ENCODE measurements around the gene BMP6. TPM values are rescaled to one million over a fixed set of nuclear protein-coding genes. Genes with fewer than 3 reads are reported as not detected.
A peak's percentile ranks its signal among the peaks of the same experiment; 100 is the strongest.

The BMP6 gene
- total and polyA plus RNA-seq, 5 donors, result 2.3 to 4.7 (median 3.0) TPM

DNA sequence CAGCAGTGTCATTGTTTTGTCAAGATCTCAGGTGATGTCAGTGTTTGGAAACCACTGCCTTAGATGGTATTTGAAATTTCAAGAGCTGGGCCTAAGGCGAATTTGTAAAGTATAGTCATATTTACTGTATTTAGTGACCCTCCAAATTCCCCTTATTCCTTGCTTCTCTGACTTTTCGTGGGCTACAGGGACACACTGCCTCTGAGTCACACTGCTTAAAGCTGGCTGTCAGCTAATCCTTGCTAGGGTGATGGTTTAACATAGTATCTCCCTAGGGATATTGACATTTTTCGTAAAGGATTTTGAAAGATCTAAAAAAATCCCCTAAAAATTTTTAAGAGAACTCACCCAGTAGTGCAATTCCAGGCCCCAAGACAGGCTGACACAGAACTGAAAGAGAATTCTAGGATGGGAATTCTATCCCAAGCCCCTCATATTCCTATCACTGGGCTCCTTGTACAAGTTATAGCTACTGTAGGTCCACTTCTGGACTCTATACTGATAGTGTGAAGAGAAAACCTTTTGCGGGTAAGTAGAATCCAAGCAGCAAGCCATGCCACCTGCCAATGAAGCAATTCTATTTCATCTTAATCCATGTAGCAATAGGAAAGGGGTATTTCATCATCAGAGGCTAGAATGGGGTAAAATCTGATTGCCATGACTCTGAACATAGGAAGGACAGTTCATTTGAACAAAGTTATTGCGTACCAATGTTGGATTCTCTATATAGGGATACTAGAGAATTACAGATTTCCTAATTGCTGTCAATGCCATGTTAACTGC lies 4.3 kb downstream of the BMP6 start:
- ATAC-seq, result no peak
- no peak overlapping the region for H3K27ac ChIP-seq (ENCODE audit: low read length)
- peaks cover 2% of the 10 kb centered on the region for H3K4me1 ChIP-seq (ENCODE audit: control insufficient read depth, insufficient read depth, low read length)
- no peak overlapping the region for H3K4me3 ChIP-seq (ENCODE audit: low read length)
- DNase-seq, result no peak
- no peaks in the 10 kb centered on the region for H3K27me3 ChIP-seq (ENCODE audit: control insufficient read depth, insufficient read depth)
- 91% methylated on average over 5 of the region's 5 CpGs for WGBS
- no peaks in the 10 kb centered on the region for H3K9me3 ChIP-seq (ENCODE audit: control insufficient read depth, low read length)
- intact Hi-C loops (cut with DNase I), result no loop called here

DNA sequence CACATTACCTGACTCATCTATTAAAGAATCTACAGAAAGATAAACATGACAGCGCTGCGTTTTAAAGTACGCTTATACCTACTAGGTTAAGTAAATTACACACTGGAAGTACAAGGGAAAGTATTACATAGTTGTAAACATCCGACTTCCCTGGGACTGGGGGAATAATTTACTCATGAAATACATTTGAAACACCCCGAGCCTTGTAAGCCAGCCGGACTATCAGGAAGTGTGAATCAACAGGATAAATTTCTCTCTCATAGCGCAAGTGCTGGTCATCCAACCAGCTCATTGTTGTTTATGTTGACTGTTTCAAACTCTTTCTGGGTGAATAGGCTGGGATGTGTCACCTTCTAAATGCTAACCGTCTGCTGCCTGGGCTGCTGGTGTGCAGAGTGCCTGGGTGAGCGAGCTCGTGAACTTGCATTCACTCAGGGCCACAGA lies 4.9 kb downstream of the BMP6 start:
- no peak for DNase-seq
- intact Hi-C loops (cut with DNase I), result no loop called here
- 83% methylated on average over 10 of the region's 10 CpGs for WGBS
- ATAC-seq, result no peak
- Histone ChIP-seq H3K4me1 (ENCODE audit: control insufficient read depth, insufficient read depth, low read length) (peaks cover 2% of the 10 kb centered on the region), H3K27me3 (ENCODE audit: control insufficient read depth, insufficient read depth) (peaks cover 2% of the 10 kb centered on the region), H3K9me3 (ENCODE audit: control insufficient read depth, low read length) (no peaks in the 10 kb centered on the region), H3K4me3 (ENCODE audit: low read length) (no peak overlapping the region), H3K27ac (ENCODE audit: low read length) (no peak overlapping the region)

- Histone ChIP-seq H3K4me1 (ENCODE audit: control insufficient read depth, insufficient read depth, low read length) (peaks cover 2% of the 10 kb centered on the region), H3K4me3 (ENCODE audit: low read length) (no peak overlapping the region), H3K27ac (ENCODE audit: low read length) (no peak overlapping the region), H3K9me3 (ENCODE audit: control insufficient read depth, low read length) (no peaks in the 10 kb centered on the region), H3K27me3 (ENCODE audit: control insufficient read depth, insufficient read depth) (peaks cover 2% of the 10 kb centered on the region)
- ATAC-seq (no peak), DNase-seq (no peak)
- intact Hi-C loops (cut with DNase I), result no loop called here
- 82% methylated on average over 2 of the region's 2 CpGs for WGBS
These were observed 5.4 kb downstream of the BMP6 start for GRCh38 chr6:7731294-7731693.

DNA sequence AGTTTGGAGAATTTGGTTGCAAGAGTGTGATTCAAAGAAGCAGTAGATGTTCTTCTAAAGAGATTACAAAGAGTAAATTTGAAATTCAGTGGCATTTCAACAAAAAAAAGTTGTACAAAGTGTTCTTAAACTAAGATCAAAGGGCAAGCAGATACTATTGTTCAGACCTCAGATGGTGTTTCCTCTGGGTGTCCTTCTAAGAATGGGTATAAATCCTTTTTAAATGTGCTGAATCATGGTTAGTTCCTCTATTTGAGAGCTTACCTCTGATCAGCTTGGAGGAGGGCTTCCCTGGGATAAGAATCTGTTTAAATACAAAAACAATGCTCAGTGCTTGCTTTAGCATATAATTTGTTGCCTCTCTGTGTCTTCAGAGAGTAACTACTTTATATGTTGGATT lies 6.3 kb downstream of the BMP6 start:
- DNase-seq (no peak), ATAC-seq (peak in 1 of 2 donors; percentile 48)
- peaks cover 2% of the 10 kb centered on the region for H3K27me3 ChIP-seq (ENCODE audit: control insufficient read depth, insufficient read depth)
- peaks cover 2% of the 10 kb centered on the region for H3K4me1 ChIP-seq (ENCODE audit: control insufficient read depth, insufficient read depth, low read length)
- intact Hi-C loops (cut with DNase I), result no loop called here
- H3K27ac ChIP-seq (ENCODE audit: low read length), result no peak overlapping the region
- H3K4me3 ChIP-seq (ENCODE audit: low read length), result no peak overlapping the region
- H3K9me3 ChIP-seq (ENCODE audit: control insufficient read depth, low read length), result no peaks in the 10 kb centered on the region

GRCh38 chr6:7734707-7735383 lies 8.9 kb downstream of the BMP6 start:
- intact Hi-C loops (cut with DNase I), result no loop called here
- Histone ChIP-seq H3K27me3 (ENCODE audit: control insufficient read depth, insufficient read depth) (peaks cover 2% of the 10 kb centered on the region), H3K4me3 (ENCODE audit: low read length) (no peak overlapping the region), H3K9me3 (ENCODE audit: control insufficient read depth, low read length) (no peaks in the 10 kb centered on the region), H3K4me1 (ENCODE audit: control insufficient read depth, insufficient read depth, low read length) (no peaks in the 10 kb centered on the region), H3K27ac (ENCODE audit: low read length) (no peak overlapping the region)
- peak; percentile 51 to 74 for ATAC-seq
- no peak for DNase-seq
- 70% methylated on average over 18 of the region's 18 CpGs for WGBS

DNA sequence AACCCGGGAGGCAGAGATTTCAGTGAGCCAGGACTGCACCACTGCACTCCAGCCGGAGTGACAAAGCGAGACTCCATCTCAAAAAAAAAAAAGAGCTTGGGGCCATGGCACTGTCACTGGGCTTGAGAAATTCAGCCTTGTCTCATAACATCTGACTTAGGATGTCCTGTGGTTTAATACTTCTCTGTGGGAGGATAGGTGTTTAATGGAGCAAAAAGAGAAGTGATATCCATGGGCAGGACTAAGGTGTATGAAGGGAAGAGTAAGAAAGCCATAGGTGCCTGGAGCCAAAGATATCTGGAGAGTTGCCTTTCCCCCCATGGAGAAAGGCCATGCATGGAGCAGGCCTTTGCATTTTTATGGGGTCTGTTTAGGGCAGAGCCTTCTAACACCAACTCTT lies 11.2 kb downstream of the BMP6 start:
- 98% methylated on average over 3 of the region's 3 CpGs for WGBS

GRCh38 chr6:7737867-7738266 lies 12.0 kb downstream of the BMP6 start:
- Histone ChIP-seq H3K27ac (ENCODE audit: low read length) (no peak overlapping the region), H3K4me1 (ENCODE audit: control insufficient read depth, insufficient read depth, low read length) (no peaks in the 10 kb centered on the region), H3K27me3 (ENCODE audit: control insufficient read depth, insufficient read depth) (peaks cover 2% of the 10 kb centered on the region), H3K9me3 (ENCODE audit: control insufficient read depth, low read length) (no peaks in the 10 kb centered on the region), H3K4me3 (ENCODE audit: low read length) (no peak overlapping the region)
- DNase-seq (no peak), ATAC-seq (no peak)
- WGBS, result 90% methylated on average over 2 of the region's 2 CpGs
- intact Hi-C loops (cut with DNase I), result no loop called here

More for the DNA sequence above, 11.2 kb downstream of the BMP6 start:
- peaks cover 2% of the 10 kb centered on the region for H3K27me3 ChIP-seq (ENCODE audit: control insufficient read depth, insufficient read depth)
- DNase-seq (no peak), ATAC-seq (no peak)
- no peak overlapping the region for H3K27ac ChIP-seq (ENCODE audit: low read length)
- no peaks in the 10 kb centered on the region for H3K4me1 ChIP-seq (ENCODE audit: control insufficient read depth, insufficient read depth, low read length)
- no peak overlapping the region for H3K4me3 ChIP-seq (ENCODE audit: low read length)
- intact Hi-C loops (cut with DNase I), result no loop called here
- H3K9me3 ChIP-seq (ENCODE audit: control insufficient read depth, low read length), result no peaks in the 10 kb centered on the region

- H3K27ac ChIP-seq (ENCODE audit: low read length), result no peak overlapping the region
- ATAC-seq (no peak), DNase-seq (no peak)
- intact Hi-C loops (cut with DNase I), result no loop called here
- WGBS, result 70% methylated on average over 10 of the region's 10 CpGs
- H3K9me3 ChIP-seq (ENCODE audit: control insufficient read depth, low read length), result no peaks in the 10 kb centered on the region
- H3K4me1 ChIP-seq (ENCODE audit: control insufficient read depth, insufficient read depth, low read length), result no peaks in the 10 kb centered on the region
- H3K4me3 ChIP-seq (ENCODE audit: low read length), result no peak overlapping the region
- no peaks in the 10 kb centered on the region for H3K27me3 ChIP-seq (ENCODE audit: control insufficient read depth, insufficient read depth)
These were observed 16.4 kb downstream of the BMP6 start for GRCh38 chr6:7742223-7742785.

DNA sequence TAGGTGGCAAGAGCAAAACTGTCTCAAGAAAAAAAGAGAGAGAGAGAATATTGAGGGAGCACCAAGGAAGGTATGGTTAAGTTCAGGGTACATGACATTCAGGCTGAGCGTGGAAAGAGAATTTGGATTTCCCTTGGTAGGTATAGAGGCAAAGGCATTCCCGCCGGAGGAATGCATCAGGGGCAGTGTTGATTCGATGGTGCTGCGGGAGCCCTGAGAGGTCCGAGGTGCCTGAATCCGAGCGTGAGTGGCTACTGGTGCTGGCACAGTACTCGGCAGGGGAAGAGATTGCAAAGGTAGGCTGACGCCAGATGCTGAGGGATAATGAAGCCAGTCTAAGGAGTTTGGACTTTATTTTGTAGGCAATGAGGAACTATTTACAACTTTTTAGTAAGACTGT lies 20.0 kb downstream of the BMP6 start:
- ATAC-seq, result no peak
- no peaks in the 10 kb centered on the region for H3K4me1 ChIP-seq (ENCODE audit: control insufficient read depth, insufficient read depth, low read length)
- no peaks in the 10 kb centered on the region for H3K27me3 ChIP-seq (ENCODE audit: control insufficient read depth, insufficient read depth)
- no peaks in the 10 kb centered on the region for H3K9me3 ChIP-seq (ENCODE audit: control insufficient read depth, low read length)
- intact Hi-C loops (cut with DNase I), result no loop called here
- no peak overlapping the region for H3K4me3 ChIP-seq (ENCODE audit: low read length)
- no peak overlapping the region for H3K27ac ChIP-seq (ENCODE audit: low read length)
- DNase-seq, result no peak
- 92% methylated on average over 10 of the region's 10 CpGs for WGBS

DNA sequence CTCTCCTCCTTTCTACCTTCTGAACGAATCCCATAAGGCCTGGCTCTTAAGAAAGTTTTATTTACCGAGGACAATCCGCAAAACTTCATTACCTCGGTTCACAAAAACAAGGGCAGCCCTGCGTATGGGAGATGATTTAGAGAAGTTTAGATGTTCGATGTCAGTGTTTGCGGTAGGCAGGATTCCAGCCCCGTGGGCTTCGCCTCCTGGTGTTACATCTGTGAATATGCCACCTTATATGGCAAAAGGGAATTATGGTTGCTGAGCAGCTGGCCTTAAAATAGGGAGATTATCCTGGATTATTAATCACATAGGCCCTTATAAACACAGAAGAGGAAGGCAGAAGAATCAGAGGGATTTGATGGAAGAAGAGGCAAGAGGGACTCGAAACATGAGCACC lies 21.1 kb downstream of the BMP6 start:
- intact Hi-C loops (cut with DNase I), result no loop called here
- Histone ChIP-seq H3K27me3 (ENCODE audit: control insufficient read depth, insufficient read depth) (no peaks in the 10 kb centered on the region), H3K9me3 (ENCODE audit: control insufficient read depth, low read length) (no peaks in the 10 kb centered on the region), H3K4me3 (ENCODE audit: low read length) (no peak overlapping the region), H3K4me1 (ENCODE audit: control insufficient read depth, insufficient read depth, low read length) (no peaks in the 10 kb centered on the region), H3K27ac (ENCODE audit: low read length) (no peak overlapping the region)
- no peak for ATAC-seq
- 92% methylated on average over 10 of the region's 10 CpGs for WGBS
- DNase-seq, result no peak

GRCh38 chr6:7747433-7747832 lies 21.5 kb downstream of the BMP6 start:
- no peaks in the 10 kb centered on the region for H3K27me3 ChIP-seq (ENCODE audit: control insufficient read depth, insufficient read depth)
- DNase-seq (no peak), ATAC-seq (no peak)
- intact Hi-C loops (cut with DNase I), result no loop called here
- no peak overlapping the region for H3K27ac ChIP-seq (ENCODE audit: low read length)
- no peaks in the 10 kb centered on the region for H3K4me1 ChIP-seq (ENCODE audit: control insufficient read depth, insufficient read depth, low read length)
- no peaks in the 10 kb centered on the region for H3K9me3 ChIP-seq (ENCODE audit: control insufficient read depth, low read length)
- no peak overlapping the region for H3K4me3 ChIP-seq (ENCODE audit: low read length)
- WGBS, result 95% methylated on average over 5 of the region's 5 CpGs
